Measurements from ENCODE around the gene HSPA4L.
A peak's percentile ranks its signal among the peaks of the same experiment; 100 is the strongest.

Gene HSPA4L

GRCh38 chr4:127868196-127868595 is 86.1 kb downstream of the HSPA4L start:
- no peak for DNase-seq

GRCh38 chr4:127870281-127870680 is 88.2 kb downstream of the HSPA4L start:
- DNase-seq: no peak

GRCh38 chr4:127870688-127871087 is 88.6 kb downstream of the HSPA4L start:
- DNase-seq: peak in 2 of 56 donors; percentile 1 to 8

- DNase-seq: no peak
These were observed 93.7 kb downstream of the HSPA4L start for GRCh38 chr4:127875791-127876190.

- peak; percentile 54 to 95 (median 85) for DNase-seq
These were observed 98.8 kb downstream of the HSPA4L start, which contains the start of gene PLK4 for GRCh38 chr4:127880763-127881562. Gene PLK4, plus strand, starts transcription at chr4:127880893. Its CDS starts 242 bp downstream, at chr4:127881135.

GRCh38 chr4:127881563-127881864 is 99.4 kb downstream of the HSPA4L start:
- no peak for DNase-seq

- DNase-seq: no peak
These were observed 106.4 kb downstream of the HSPA4L start for GRCh38 chr4:127888559-127888958.

- DNase-seq: no peak
These were observed 107.8 kb downstream of the HSPA4L start for GRCh38 chr4:127889903-127890302.

Measured in amygdala (tissue), 56 donors.